OCI-LY3 (cell line): ENCODE measurements around the gene BRSK2.

Source experiments
- CTCF ChIP-seq: fragments of 200-600, 300-600 bp; sonication (generic); IDR thresholded peaks from 2 replicates; pipeline ENCODE4 v1.5.1; 2014; ENCODE audit warnings: antibody characterized with exemption, low read length, low read depth
- EZH2phosphoT487 ChIP-seq: fragments of 200-600 bp; shearing (Covaris generic); IDR thresholded peaks from 2 replicates; pipeline ENCODE4 v1.6.1; 2018; ENCODE audit warnings: antibody characterized with exemption, mixed run types, low read depth

GRCh38 chr11:1508986-1509385 is 119.3 kb downstream of the BRSK2 start:
- no peak for TF ChIP-seq CTCF
- no peak for TF ChIP-seq EZH2phosphoT487
